ENCODE results near the gene PHC3. TPM values are rescaled to one million over a fixed set of nuclear protein-coding genes. Genes with fewer than 3 reads are reported as not detected.

PHC3 gene
- total RNA-seq (2022; extraction: Qiagen RNA extraction; ENCODE audit: low read depth) = 13.8 to 16.9 TPM (median 15.3 TPM) in 5 replicates

GRCh38 chr3:170180908-170181885 is at the start of gene PHC3:
TSS of gene PHC3 (minus strand) at chr3:170181733. CDS start at chr3:170181715, 18 bp downstream.

GRCh38 chr3:170221924-170222646 is 40.6 kb upstream of the PHC3 start, which contains the start of gene PRKCI:
TSS of gene PRKCI (plus strand) at chr3:170222424. CDS start at chr3:170222670, 246 bp downstream.

Other genes starting within 250 kb of the PHC3 start
- 78.8 to 164 TPM (median 91.3 TPM) in 5 replicates for gene SEC62, start 214.9 kb downstream of the PHC3 start, total RNA-seq (2022; extraction: Qiagen RNA extraction; ENCODE audit: low read depth)
- 0.73 to 2.2 TPM (median 2.0 TPM) in 5 replicates for gene GPR160, start 143.7 kb downstream of the PHC3 start, total RNA-seq (2022; extraction: Qiagen RNA extraction; ENCODE audit: low read depth)
- gene PRKCI, start 40.7 kb upstream of the PHC3 start, total RNA-seq (2022; extraction: Qiagen RNA extraction; ENCODE audit: low read depth) = 12.0 to 19.2 TPM (median 15.2 TPM) in 5 replicates
- 13.4 to 31.9 TPM (median 25.9 TPM) in 5 replicates for gene SKIL, start 176.0 kb upstream of the PHC3 start, total RNA-seq (2022; extraction: Qiagen RNA extraction; ENCODE audit: low read depth)
- 0.09 to 0.30 TPM (median 0.12 TPM) in 4 of 5 replicates, not detected in the other for gene CLDN11, start 237.1 kb upstream of the PHC3 start, total RNA-seq (2022; extraction: Qiagen RNA extraction; ENCODE audit: low read depth)